GM21737 (cell line): ENCODE data around the gene NBPF9.
"Not testable (repeated sequence)": the region's sequence is repeated elsewhere in the genome, so short reads cannot be mapped to it uniquely, and the experiment has no call there.

Source experiments
- ATAC-seq: cut with Tn5 transposase; IDR thresholded peaks from one replicate; pipeline ENCODE4 v1.9.1; 2021; ENCODE audit warnings: mild to moderate bottlenecking, moderate library complexity; ENCODE audit not compliant: unreplicated experiment

Gene NBPF9, protein sequence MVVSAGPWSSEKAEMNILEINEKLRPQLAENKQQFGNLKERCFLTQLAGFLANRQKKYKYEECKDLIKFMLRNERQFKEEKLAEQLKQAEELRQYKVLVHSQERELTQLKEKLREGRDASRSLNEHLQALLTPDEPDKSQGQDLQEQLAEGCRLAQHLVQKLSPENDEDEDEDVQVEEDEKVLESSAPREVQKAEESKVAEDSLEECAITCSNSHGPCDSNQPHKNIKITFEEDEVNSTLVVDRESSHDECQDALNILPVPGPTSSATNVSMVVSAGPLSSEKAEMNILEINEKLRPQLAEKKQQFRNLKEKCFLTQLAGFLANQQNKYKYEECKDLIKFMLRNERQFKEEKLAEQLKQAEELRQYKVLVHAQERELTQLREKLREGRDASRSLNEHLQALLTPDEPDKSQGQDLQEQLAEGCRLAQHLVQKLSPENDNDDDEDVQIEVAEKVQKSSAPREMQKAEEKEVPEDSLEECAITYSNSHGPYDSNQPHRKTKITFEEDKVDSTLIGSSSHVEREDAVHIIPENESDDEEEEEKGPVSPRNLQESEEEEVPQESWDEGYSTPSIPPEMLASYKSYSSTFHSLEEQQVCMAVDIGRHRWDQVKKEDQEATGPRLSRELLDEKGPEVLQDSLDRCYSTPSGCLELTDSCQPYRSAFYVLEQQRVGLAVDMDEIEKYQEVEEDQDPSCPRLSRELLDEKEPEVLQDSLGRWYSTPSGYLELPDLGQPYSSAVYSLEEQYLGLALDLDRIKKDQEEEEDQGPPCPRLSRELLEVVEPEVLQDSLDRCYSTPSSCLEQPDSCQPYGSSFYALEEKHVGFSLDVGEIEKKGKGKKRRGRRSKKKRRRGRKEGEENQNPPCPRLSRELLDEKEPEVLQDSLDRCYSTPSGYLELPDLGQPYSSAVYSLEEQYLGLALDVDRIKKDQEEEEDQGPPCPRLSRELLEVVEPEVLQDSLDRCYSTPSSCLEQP (N-terminal part only)

GRCh38 chr1:149103109-149104081, at the start of gene NBPF9:
NBPF9 (minus strand) TSS chr1:149103551; CDS start chr1:149082139, 21,412 bp downstream.
- peak; percentile 94 for ATAC-seq

DNA sequence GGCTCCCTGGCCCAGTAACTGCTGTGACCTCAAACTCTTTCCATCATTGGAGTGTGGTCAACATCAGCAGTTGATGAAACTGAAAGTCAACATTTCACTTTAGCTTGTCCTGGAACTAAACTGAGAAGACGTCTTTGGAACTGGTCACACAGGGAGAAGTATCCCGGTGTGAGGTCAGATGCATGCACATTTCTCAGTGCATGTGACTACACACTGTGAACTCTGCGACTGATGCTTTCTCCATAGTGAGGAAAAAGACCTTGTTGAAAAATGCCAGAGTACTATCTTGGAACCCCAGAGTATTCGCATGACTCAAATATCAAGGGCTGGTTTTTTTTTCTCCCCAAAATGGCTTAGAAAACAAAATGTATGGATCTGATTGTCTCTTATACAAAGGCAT, 46.6 kb upstream of the NBPF9 start:
- not testable (repeated sequence) for ATAC-seq

- ATAC-seq = not testable (repeated sequence)
These were observed 34.2 kb upstream of the NBPF9 start for GRCh38 chr1:149137585-149137984.

- not testable (repeated sequence) for ATAC-seq
These were observed 27.6 kb upstream of the NBPF9 start for GRCh38 chr1:149130938-149131337.

DNA sequence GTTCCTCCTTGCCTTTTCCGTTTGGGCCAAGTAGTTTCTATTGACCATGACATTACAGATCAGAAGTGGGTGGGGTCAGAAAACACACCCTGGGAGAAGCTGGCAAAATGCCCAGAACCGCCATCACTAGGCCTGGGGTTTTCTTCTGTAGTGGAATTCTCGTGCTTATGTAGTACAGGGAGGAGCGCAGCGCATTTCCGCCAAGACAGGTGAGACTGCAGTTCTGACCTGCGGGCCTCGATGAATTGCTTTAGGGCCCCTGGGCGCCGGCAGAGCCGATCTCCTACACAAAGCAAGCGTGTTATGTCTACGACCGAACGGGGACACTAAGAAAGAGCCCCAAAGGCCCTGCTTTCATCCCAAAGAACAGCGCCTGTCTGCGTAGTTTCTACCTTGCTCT, 25.9 kb upstream of the NBPF9 start:
- not testable (repeated sequence) for ATAC-seq

- not testable (repeated sequence) for ATAC-seq
These were observed 23.3 kb upstream of the NBPF9 start for GRCh38 chr1:149126555-149127145.

DNA sequence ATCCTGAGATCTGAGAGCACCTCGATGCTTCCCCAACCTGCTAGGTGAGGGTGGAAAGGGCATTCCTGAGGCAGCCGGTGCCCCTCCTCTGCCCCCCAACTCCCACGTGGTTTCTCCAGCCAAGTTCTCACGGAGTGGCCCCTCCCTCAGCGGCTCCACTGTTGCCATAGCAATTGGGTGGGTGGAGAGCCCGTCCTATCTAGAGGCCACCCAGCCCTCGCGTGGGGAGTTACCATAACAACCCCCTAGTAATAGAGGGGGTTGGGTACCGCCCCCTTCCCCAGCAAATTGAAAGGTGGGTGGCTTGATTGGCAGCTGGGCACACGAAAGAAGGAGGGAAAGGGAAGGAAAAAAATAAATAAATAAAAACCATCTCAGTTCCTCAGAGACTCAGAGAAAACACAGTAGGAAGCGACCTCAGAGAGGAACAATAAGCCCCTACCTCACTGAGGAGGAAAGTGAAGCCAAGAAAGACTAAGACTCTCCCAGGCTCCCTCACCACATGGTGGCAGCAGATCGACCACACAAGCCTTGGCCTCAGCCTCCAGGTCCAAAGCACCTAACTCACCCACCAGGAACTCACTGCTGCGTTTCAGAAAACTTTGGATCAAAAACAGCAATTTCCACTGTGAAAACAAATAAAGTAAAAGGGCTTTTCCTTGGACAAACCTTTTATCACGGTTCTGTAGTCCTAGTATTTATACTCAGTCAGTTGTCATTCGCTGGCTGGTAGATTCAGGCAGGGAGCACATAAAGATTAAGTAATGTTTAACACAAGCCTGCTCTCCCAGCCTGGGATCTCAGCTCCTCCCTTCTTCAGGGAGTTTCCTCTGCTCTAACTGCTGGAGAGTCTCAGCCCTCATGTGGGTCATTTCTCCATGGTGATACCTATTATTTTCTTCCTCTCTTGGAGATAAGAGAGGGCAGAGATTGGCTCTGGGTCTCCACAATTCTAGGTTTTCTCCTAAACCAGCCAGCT, 20.9 kb upstream of the NBPF9 start:
- ATAC-seq = not testable (repeated sequence)

DNA sequence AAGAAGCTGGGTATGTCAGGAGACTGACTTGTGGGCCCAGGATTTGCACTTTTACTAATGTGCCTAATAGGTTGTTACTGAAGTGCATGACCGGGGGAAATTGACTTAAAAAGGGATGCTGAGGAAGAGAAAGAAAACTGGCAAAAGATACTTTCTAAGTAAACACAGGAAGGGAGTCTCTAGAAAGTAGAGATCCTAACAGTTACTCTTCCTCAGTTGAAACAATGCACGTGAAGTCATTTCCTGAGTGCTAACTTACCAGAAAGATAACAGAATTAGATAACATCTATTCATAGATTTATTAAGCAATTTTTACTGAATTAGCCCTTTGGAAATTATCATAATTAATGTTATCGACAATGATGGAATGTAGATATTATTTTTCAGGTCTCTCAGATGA, 9.5 kb upstream of the NBPF9 start:
- ATAC-seq = not testable (repeated sequence)

DNA sequence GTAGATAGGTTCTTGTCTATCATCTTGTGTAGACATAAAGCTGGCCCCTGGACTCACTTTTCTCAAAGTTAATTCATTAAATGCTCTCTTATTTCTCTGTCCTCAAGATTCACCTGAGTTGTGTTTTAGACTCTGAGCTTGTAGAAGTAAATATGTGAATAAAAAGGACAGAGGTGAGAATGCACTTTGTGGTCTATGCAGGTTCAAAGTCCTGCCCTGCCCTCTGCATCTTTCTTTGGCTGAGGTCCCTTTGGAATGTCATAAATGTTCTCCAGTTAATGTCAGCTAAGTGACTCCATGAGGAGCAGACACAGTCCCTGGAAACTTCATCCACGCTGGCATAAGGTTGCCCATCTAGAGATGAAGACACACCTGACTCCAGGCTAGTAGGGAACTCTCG, 7.0 kb upstream of the NBPF9 start:
- not testable (repeated sequence) for ATAC-seq

GRCh38 chr1:149102574-149102973, 777 bp downstream of the NBPF9 start:
- ATAC-seq = peak; percentile 43

DNA sequence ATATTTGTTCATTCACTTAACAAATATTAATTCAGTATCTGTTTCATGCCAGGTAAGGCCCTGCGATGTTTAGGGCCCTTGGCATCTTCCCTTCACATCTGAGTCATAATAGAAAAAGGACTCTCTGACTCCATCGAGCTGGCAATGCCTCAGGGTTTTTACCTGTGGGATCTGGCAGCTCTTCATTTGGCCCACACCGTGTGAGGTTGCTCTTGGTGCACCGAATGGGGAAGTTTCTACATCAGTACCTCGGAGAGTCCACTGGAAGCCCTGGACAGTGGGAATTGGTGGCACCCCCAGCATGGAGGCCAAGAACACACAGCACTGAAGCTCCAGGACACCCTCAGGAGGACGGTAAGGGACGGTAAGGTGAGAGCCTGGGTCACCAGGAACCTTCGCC, 5.1 kb downstream of the NBPF9 start:
- ATAC-seq = not testable (repeated sequence)

DNA sequence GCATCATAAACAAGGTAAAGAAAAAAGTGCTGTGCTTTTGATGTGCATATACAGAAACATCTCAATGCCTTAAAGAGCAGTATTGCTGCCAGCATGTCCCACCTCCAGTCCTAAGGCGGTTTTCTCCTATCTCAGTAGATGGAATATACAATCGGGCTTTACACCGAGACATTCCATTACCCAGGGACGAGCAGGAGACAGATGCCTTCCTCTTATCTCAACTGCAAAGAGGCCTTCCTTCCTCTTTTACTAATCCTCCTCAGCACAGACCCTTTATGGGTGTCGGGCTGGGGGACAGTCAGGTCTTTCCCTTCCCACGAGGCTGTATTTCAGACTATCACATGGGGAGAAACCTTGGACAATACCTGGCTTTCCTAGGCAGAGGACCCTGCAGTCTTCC, 10.2 kb downstream of the NBPF9 start:
- not testable (repeated sequence) for ATAC-seq

DNA sequence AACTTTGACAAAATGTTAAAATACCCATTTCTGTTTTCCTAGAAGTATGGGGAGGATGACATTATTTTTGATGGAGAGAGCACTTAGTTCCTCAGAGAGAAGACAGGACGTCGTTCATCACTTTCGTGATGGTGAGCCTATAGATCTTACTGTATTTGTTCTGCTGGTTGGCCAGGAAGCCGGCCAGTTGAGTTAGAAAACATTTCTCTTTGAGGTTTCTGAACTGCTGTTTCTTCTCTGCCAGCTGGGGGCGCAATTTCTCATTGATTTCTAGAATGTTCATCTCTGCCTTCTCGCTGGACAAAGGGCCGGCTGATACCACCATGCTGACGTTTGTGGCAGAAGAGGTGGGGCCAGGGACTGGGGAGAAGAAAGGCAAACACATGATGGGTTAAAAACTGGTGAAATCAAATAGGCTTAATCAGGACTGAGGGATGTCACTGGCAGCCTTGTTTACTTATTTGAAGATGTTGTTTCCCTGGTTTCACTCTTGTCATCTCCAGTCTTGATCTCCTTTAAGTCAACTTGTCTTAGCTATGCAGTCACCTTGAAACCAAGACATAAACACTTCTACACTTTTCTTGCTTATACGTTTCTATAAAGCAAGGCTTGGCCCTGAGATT, 27.7 kb downstream of the NBPF9 start:
- ATAC-seq = not testable (repeated sequence)

DNA sequence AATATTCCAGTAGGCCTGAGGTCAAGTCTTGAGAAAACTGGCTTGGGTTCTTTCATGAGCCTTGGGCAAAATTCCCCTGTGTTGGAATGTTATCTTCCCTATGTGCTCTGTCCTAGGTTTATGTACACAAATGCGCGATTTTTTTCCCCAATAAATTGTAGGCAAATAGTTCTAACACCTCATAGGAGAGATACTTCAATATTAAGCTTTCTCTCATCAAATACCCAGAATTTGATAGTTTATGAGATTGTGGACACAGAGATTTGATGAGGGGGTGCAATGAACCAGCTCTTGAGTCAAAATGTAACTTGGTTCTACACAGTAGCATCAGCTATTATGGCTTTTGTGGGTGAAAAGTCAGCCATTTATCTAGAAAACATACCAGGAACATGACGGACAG, 38.7 kb downstream of the NBPF9 start:
- ATAC-seq = not testable (repeated sequence)

GRCh38 chr1:149043056-149043455, 60.3 kb downstream of the NBPF9 start:
- ATAC-seq = not testable (repeated sequence)

DNA sequence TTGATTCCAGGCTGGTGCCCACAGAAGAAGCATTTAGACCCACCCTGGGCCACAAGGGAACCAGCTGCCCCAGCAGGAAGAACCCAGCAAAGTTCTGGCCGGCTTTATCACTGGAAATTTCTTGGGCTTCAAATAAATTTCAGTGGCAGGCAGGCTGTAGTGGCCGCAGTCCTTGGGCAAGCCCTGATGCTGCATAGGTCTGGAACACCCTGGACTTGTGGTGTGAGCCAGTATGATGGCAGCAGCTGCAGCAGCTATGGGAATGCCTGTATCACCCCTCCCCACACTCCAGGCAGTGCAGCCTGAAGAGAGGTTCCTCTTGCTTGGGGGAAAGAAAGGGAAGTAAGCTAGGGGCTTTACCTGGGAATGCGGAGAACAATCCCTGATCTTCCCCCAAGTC, 69.4 kb downstream of the NBPF9 start:
- ATAC-seq = not testable (repeated sequence)

- not testable (repeated sequence) for ATAC-seq
These were observed 79.0 kb downstream of the NBPF9 start for GRCh38 chr1:149024327-149024726.

GRCh38 chr1:149018577-149018976, 84.8 kb downstream of the NBPF9 start:
- ATAC-seq = not testable (repeated sequence)
